ENCODE measurements around the gene KBTBD2. TPM values are rescaled to one million over a fixed set of nuclear protein-coding genes. Genes with fewer than 3 reads are reported as not detected.

The KBTBD2 gene
- 16.3 and 17.9 TPM in 2 replicates for total RNA-seq (2014; rRNA removed)
- percentile 91 among the genes with signal in this experiment for Bru-seq, nascent RNA
- BruChase-seq, experiment 1, labeled RNA remaining after a 6-hour chase = percentile 89 among the genes with signal in this experiment
- BruChase-seq, experiment 2, labeled RNA remaining after a 2-hour chase = percentile 93 among the genes with signal in this experiment
- long read RNA-seq, transcript KBTBD2-201 (4 exons, 3,745 nt) = major isoform, 99 of 167 reads
- long read RNA-seq, partial matches to known transcripts = 3 of 167 reads
- long read RNA-seq, other reads (novel, unspliced or antisense) = 65 of 167 reads

GRCh38 chr7:32891043-32891799 lies at the start of gene KBTBD2:
Gene KBTBD2 (minus strand): TSS chr7:32891760. CDS start chr7:32879604, 12,156 bp downstream.
- Histone ChIP-seq H4K20me1 (ENCODE audit: low read length) (peaks cover 26% of the 10 kb centered on the region), H3K27ac (ENCODE audit: low read length) (peak within 1 kb of the TSS; percentile 71), H3K27me3 (ENCODE audit: low read length) (no peaks in the 10 kb centered on the region), H3K79me2 (ENCODE audit: low read length) (peaks cover 48% of the 10 kb centered on the region), H2AFZ (ENCODE audit: low read length) (peak within 1 kb of the TSS; percentile 81), H3F3A (ENCODE audit: low read length, unreplicated experiment) (no peaks in the 10 kb centered on the region), H3K9me3 (ENCODE audit: low read length) (no peaks in the 10 kb centered on the region), H3K4me2 (ENCODE audit: low read length) (peak within 1 kb of the TSS; percentile 93), H3K9ac (ENCODE audit: low read length) (peak within 1 kb of the TSS; percentile 81), H3K9me2 (replicated peaks; ENCODE audit: low read length) (no peaks in the 10 kb centered on the region), H3K4me3 (ENCODE audit: low read length) (peak within 1 kb of the TSS; percentile 98), H3K36me3 (ENCODE audit: low read depth, low read length) (no peaks in the 10 kb centered on the region), H3K4me1 (ENCODE audit: insufficient read depth, low read length) (peaks cover 13% of the 10 kb centered on the region)
- ChIA-PET CTCF (interaction anchor here (0.6 to 0.7 kb wide), 2 partner anchors 161 to 204 kb away, joined by 3 read pairs; no protein-coding TSS in a partner anchor), POLR2A (ENCODE audit: unreplicated experiment) (interaction anchor here (0.7 to 0.8 kb wide), 4 partner anchors 66 to 904 kb away, joined by 3 to 7 read pairs (median 4); partner anchors contain the start of gene FKBP9)
- TF ChIP-seq EZH2phosphoT487 (IDR thresholded peaks at IDR 0.05; ENCODE audit: borderline replicate concordance, low read length) (no peak), EZH2 (IDR thresholded peaks at IDR 0.05; ENCODE audit: low read length, unreplicated experiment) (no peak), CTCF (conservative IDR thresholded peaks at IDR 0.05; ENCODE audit: low read depth, low read length) (no peak)
- DNase-seq (peak; percentile 71), ATAC-seq (peak; percentile 64)
- intact Hi-C loops (cut with micrococcal nuclease) = loop anchor here (2.0 to 5.0 kb wide), 5 partner anchors 89 to 399 kb away; partner anchors contain the start of genes LSM5, NT5C3A and RP9
- BruUV-seq (replicated peaks) = no TSS peak

- Histone ChIP-seq H3K4me1 (ENCODE audit: insufficient read depth, low read length) (peaks cover 3% of the 10 kb centered on the region; the same call in 1 of the 2 replicates), H3K9ac (ENCODE audit: low read length) (no peak overlapping the region), H3K36me3 (ENCODE audit: low read depth, low read length) (no peaks in the 10 kb centered on the region), H2AFZ (ENCODE audit: low read length) (no peak overlapping the region), H3K27ac (ENCODE audit: low read length) (no peak overlapping the region), H3F3A (ENCODE audit: low read length, unreplicated experiment) (no peaks in the 10 kb centered on the region), H3K4me2 (ENCODE audit: low read length) (no peak overlapping the region), H3K4me3 (ENCODE audit: low read length) (no peak overlapping the region), H3K9me3 (ENCODE audit: low read length) (no peaks in the 10 kb centered on the region), H3K79me2 (ENCODE audit: low read length) (no peaks in the 10 kb centered on the region), H3K9me2 (replicated peaks; ENCODE audit: low read length) (no peaks in the 10 kb centered on the region), H4K20me1 (ENCODE audit: low read length) (no peaks in the 10 kb centered on the region), H3K27me3 (ENCODE audit: low read length) (no peaks in the 10 kb centered on the region)
- ChIA-PET CTCF (interaction anchor here (0.8 kb wide), 1 partner anchor 194 kb away, joined by 3 read pairs; no protein-coding TSS in a partner anchor), POLR2A (ENCODE audit: unreplicated experiment) (interaction anchor here (0.6 kb wide), 1 partner anchor 271 kb away, joined by 4 read pairs; no protein-coding TSS in a partner anchor)
- TF ChIP-seq CTCF (conservative IDR thresholded peaks at IDR 0.05; ENCODE audit: low read depth, low read length) (no peak), EZH2 (IDR thresholded peaks at IDR 0.05; ENCODE audit: low read length, unreplicated experiment) (no peak), EZH2phosphoT487 (IDR thresholded peaks at IDR 0.05; ENCODE audit: borderline replicate concordance, low read length) (no peak)
- DNase-seq = no peak
- no peak for ATAC-seq
- no TSS peak for BruUV-seq (replicated peaks)
- intact Hi-C loops (cut with micrococcal nuclease) = no loop called here
Observed at GRCh38 chr7:32941181-32941580, 49.6 kb upstream of the KBTBD2 start.
